VCaP (cell line): ENCODE measurements around the gene KCNK4.

ENCODE experiments used
- H3K27ac ChIP-seq: fragments of 450-650 bp; 2 replicates; pipeline ENCODE4 v1.5.1; 2017
- CTCF ChIP-seq: fragments of 450-650 bp; conservative IDR thresholded peaks from 2 replicates; pipeline ENCODE4 v1.5.1; 2017; ENCODE audit warnings: mild to moderate bottlenecking, moderate library complexity

The KCNK4 gene

GRCh38 chr11:64276653-64277431 is 14.3 kb upstream of the KCNK4 start:
- H3K27ac ChIP-seq, result peak overlapping the region; percentile 0; the same call in 1 of the 2 replicates
- TF ChIP-seq CTCF, result no peak

- H3K27ac ChIP-seq, result peak overlapping the region; percentile 2; the same call in 1 of the 2 replicates
- TF ChIP-seq CTCF, result no peak; the same call in 1 of the 2 replicates
These were observed 12.4 kb upstream of the KCNK4 start for GRCh38 chr11:64278576-64279190.

- no peak for TF ChIP-seq CTCF
- peak overlapping the region; percentile 98; the same call in 1 of the 2 replicates for H3K27ac ChIP-seq
These were observed 8.9 kb upstream of the KCNK4 start for GRCh38 chr11:64281957-64282770.

- peak overlapping the region; percentile 98 for H3K27ac ChIP-seq
- no peak for TF ChIP-seq CTCF
These were observed 8.0 kb upstream of the KCNK4 start for GRCh38 chr11:64283092-64283491.

GRCh38 chr11:64284048-64284961 is 6.8 kb upstream of the KCNK4 start, which contains the start of gene BAD:
BAD (minus strand) TSS chr11:64284665; CDS start chr11:64284368, 297 bp downstream.
- peak within 1 kb of the TSS; percentile 98 for H3K27ac ChIP-seq
- no peak; the same call in 1 of the 2 replicates for TF ChIP-seq CTCF

- TF ChIP-seq CTCF, result no peak
- peak within 1 kb of the TSS; percentile 98 for H3K27ac ChIP-seq
These were observed 5.9 kb upstream of the KCNK4 start, which contains the start of gene GPR137 for GRCh38 chr11:64284962-64285884. GPR137 (plus strand) TSS chr11:64285848; CDS start chr11:64286525, 677 bp downstream.
